Sciatic nerve (tissue), 2 donors: Measurements from ENCODE around the gene NPM3. TPM values are rescaled to one million over a fixed set of nuclear protein-coding genes. Genes with fewer than 3 reads are reported as not detected.

Source experiments
- ATAC-seq: fragments of 200-7000 bp; cut with Tn5 transposase; one replicate; pipeline ENCODE4 v1.9.1; 2020; ENCODE audit warnings: mild to moderate bottlenecking, moderate library complexity
- DNase-seq: peaks from one replicate; pipeline ENCODE4 v3.0.0-alpha.2; 2020; ENCODE audit warnings: low spot score
- intact Hi-C: fragments of 100-400 bp; cut with DNase I; formaldehyde crosslinking; loops from one replicate; pipeline ENCODE4 v1.14.2; 2022
- total RNA-seq: library from RNA; stranded (reverse); fragmentation: NEBNext Ultra II Directional; extraction: Animal tissue kit (Norgen Biotek cat#: 25700); gene quantifications from one replicate; pipeline ENCODE4 v1.2.1, GENCODE V29; 2021
- donor health status: DM: no; HTN: no; CAD: no.
- donor health status: DM: no; HTN: no; CAD: no.

Gene NPM3, protein sequence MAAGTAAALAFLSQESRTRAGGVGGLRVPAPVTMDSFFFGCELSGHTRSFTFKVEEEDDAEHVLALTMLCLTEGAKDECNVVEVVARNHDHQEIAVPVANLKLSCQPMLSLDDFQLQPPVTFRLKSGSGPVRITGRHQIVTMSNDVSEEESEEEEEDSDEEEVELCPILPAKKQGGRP
- total RNA-seq: 8.0 TPM

DNA sequence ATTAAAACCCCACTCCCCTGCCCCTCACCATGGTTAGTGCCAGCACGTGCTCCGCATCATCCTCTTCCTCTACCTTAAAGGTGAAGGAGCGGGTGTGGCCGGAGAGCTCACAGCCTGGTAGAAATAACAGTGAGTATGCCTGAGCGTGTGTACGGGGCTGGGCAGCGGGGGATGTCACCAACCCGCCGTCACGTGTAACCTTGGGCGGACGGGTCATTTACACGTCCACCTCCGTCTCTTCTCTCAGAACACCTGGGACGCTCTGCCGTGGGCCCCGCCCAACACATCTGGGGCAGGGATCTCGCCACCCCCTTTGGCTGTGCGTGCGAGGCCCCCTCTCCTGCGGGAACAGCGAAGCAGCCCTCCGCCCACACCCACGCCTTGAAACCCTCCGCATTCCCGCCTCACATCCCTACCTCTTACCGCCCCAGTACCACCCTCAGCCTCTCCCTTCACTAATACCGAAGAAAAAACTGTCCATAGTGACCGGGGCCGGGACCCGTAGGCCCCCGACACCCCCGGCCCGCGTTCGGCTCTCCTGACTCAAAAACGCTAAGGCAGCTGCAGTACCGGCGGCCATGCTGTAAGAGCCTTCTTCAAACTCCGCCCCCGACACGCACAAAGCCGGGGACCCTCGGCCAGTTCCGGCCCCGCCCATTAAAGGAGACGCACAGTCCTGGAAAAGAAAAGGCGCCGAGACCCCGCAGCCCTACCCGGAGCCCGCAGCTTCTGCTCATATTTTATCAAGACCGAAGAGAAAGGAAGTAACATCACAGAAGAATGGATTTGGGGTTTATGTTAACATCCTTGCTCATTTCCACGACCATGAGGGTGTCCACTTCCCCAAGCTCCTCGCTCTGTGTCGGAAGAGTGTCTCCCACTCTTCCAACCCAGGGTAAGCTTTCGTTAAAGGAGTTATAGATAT lies at the start of gene NPM3:
TSS of gene NPM3 (minus strand) at position 636 of the 925 bp plus-strand sequence. CDS start at position 580, 56 bp downstream.
- DNase-seq (peak; percentile 85), ATAC-seq (peak; percentile 81)
- intact Hi-C loops: no loop called here

DNA sequence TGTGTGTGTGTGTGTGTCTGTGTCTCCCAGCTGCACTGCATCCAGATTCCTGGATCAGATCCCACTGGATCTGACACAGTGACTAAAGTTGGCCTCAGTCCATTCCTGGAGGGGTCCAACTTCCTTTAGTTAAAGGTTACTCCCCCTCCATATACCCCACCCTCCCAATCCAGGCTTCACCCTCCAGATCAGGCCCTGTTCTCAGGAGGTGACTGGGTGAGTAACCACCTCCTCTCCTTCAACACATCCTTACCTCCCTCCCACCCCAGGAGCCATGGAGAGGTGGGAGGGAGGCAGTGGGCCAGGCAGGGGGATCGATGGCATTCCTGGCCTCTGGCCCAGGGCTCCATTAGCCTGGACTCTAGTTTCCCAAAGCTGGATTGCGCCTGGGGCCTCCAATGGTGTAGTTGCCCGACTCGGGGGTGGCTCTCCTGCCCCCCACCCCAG lies 49.1 kb upstream of the NPM3 start:
- no peak for DNase-seq
- intact Hi-C loops: no loop called here
- no peak for ATAC-seq

DNA sequence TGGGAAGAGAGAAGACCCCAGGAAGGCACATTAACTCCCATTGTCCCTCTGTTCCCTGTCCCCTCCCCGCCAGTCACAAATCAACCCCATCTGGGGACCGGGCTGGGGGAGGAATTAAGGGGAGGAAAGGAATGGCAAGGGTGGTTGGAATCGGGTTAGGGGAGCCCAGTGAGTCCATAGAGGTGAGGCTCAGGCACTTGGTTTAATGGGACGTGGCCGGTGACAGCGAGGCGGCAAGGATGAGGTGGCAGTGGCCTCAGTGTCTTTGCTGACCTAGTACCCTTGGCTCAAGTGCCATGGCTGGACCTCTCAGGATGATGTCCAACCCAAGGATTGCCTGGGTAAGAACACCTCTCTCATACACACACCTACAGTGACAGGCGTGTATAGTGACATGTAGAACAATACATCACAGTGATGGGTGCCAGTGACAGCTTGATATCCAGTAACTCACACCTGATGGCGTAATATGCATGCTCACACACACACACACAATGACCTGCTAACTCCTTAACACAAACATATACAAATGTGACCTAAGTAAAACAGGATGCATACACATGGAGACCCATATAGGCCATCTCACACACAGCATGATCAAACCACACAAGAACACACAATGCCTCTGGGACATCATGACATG lies 48.0 kb upstream of the NPM3 start:
- ATAC-seq: no peak
- intact Hi-C loops: no loop called here
- DNase-seq: no peak

DNA sequence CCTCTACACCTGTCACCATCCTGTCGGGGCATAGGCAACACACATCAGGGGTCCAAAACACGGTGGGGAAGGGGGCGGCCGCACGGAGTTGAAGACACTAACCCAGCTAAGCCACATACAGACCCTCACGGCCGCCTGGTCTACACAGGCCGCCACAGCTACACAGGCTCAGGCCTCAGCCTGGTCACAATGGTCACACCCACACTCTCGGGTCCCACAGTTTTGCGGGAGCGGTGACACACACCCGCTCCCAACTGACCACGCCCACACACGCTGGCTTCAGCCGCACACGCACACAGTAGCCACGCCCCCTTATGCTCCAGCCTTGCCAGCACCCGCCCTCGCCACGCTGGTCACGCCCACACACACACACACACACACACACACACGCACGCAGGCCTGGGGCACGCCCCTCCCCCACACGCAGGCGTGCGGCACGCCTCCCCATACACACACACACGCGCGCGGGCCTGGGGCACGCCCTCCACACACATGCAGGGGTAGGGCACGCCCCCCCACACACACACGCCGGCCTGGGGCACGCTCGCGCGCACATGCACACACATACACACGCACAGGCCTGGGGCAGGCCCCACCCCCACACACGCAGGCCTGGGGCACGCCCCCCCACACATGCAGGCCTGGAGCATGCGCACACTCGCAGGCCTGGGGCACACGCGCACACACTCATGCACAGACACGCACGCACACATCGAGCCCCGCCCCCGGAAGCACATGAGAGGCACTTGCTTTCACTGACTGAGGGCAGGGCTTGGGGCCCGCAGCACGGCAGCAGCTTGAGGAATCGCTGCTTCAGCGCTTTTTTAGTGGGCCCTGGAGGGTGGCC lies 47.3 kb upstream of the NPM3 start:
- DNase-seq (peak; percentile 95), ATAC-seq (peak; percentile 93)
- intact Hi-C loops: no loop called here

DNA sequence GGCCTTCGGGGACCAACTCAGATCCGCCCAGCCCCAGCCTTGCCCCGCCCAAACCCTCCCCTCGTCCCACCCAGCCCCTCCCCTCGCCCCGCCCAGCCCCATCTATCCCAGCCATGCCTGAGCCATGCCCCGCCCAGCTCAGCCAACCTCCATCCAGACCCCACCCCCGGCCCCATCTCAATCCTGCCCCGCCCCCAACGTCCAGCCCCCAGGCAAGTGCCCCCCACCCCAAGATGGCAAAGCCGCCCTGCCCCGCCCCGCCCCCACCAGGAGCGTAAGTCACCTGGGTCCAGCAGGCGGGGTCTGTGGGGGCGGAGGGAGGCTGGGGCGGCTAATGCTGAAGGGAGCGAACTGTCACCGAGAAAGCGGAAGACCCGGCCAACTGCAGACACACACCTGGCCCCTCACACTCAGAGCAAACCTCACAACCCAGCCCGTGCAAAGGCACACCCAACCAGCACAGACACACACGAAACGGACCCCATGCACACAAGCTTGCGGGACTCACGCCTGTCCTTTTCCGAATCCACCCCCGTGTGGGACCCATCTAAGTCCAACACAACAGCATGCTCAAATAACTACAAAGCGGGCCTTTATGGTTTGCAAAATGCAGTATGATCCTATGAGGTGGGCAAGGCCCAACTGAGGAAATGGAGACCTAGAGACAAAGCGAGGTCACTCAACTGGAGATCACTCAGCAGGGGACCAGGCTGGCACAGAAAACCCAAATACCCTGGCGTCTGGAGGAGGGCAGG lies 46.5 kb upstream of the NPM3 start:
- intact Hi-C loops: no loop called here
- DNase-seq (peak; percentile 81), ATAC-seq (peak; percentile 48)

DNA sequence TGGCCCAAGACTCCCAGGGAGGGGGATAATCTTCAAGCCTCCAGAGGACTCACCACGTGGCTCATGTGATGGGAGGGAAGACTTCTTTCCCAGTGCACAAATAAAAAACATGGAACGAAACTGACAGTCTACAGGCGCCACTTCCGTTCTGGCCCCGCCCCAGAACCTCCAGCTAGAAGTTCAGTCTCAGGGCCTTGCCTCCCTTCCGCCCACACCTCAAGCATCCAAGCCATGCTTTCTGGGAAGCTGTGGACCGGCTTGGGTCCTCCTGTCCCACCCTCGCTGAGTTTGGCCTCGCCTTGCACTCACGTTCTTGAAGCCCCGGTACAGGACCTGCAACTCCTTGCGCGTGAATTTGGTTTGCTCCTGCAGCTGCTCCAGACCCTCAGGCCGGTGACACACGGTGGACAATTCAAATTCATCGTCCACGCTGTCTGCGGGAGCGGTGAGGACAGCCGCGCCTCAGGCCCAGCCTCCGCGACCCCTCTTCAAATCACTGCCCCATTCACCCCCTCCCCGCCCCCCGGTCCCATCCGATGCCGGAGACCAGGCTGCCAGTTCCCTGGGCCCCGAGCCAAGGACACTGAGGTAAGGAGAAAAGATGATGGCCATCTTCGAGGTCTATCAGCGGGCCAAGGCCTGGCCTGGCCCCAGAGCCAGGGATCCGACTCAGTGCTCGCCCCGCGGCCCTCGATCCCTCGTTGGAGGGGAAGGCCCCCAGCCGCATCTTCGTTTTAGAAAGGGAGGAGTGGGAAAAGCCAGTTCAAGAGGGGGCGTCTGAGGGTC lies 45.7 kb upstream of the NPM3 start:
- ATAC-seq (peak; percentile 2), DNase-seq (peak; percentile 83)
- intact Hi-C loops: no loop called here

DNA sequence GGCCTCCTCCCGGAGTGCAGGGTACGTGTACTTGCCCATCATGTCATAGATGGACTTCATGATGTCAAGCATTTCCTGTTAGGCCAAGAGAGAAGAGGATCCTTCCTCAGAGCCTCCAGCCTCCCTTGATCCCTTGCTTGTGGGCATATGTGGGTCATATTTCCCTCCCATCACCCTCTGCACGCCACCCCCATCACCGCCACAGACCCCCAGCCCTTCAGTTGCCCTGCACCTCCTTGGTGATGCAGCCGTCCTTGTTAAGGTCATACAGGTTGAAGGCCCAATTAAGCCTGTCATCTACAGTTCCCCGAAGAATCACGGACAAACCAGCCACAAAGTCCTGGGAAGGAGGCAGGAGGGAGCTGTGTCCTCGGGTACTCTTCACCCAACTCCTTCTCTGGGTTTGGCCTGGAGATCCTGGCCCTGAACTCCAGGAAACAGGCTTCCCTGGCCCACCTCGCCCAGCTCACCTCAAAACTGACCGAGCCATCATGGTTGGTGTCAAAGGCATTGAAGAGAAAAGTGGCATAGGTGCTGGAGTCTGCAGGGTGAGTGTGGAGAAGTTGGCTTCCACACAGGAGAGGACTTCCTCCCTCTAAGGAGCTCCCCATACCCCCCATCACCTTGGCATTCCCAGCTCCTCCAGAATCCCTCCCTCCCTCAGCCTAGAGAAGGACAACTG lies 44.8 kb upstream of the NPM3 start:
- no peak for ATAC-seq
- intact Hi-C loops: no loop called here
- peak; percentile 45 for DNase-seq

DNA sequence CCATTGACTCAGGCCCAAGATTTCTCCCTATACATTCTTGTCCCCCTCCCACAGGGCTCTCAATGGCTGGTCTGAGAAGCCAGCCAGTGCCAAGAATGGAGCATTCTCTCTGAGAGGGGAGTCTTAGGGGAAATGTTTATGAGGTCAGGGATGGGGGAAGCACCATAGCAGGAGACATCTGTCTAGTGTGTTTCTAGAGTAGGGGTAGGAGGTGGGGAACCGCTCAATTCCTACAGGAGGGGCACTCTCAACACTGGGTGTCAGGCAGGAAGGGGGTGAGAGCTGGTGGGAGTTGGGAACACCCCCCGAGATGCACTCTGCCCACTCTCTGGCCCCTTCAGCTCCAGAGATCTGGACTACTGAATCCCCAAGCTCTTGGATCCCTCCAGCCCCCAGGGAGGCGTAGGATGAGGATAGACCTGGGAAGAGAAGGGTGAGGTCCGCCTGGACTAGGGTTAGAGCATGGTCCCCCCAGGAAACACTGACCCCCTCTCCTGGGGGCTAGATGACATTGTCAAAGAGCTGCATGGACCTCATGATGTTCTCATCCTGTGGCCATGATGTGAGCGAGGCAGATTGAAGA lies 43.7 kb upstream of the NPM3 start:
- intact Hi-C loops: no loop called here
- DNase-seq (peak; percentile 48), ATAC-seq (no peak)

DNA sequence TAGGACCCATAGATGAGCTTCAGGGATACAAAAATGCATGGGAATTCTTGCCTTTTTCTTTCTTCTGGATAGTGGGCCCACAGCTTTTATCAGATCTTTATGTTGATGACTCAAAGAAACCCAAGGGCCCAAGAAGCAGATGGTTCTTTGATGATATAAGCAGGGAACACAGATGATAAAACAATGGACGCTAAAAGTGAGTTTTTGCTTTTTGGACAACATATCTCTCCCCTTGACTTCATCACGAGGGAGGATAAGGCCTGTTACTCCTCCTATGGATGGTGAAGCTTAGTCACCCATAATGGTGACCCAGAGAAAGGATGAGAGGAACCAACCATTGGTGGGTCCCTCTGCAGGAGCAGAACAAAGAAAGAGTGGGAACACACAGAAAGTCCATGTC lies 41.5 kb upstream of the NPM3 start:
- DNase-seq (no peak), ATAC-seq (no peak)
- intact Hi-C loops: no loop called here

DNA sequence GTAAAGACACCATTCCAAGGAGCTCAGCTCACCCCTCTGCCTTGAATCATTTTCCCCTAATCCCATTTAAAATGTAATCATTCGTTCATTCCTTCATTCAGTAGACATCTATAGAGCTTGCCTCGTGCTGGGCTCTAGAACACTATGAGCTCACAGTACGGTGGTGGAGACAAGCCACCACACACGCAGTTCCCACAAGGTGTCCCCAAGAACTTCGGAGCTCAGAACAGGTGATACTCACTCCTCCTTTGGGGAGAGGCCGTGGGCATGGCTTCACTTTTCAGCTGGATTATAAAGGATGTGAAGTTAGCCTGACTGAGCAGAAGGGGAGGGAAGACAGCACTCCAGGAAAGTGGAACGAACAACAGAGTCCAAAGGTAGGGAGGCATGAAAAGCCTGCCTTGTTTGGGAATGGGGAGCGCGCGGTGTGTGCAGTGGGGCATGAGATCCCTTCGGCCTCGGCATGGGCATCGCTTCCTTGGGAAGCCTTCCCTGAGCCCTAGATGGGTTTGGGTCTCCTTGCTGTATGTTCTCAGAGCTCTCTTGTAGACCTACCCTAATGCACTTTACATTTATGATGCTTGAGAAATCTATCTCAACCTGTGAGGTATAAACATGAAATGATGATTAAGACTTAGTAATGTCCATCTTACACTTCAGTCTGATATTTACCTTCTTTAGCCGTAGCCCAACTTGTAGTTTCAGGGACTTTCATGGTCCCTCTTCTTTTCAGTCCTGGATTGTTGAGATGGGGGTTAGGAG lies 35.8 kb upstream of the NPM3 start:
- intact Hi-C loops: no loop called here
- DNase-seq (peak; percentile 59), ATAC-seq (peak; percentile 5)

DNA sequence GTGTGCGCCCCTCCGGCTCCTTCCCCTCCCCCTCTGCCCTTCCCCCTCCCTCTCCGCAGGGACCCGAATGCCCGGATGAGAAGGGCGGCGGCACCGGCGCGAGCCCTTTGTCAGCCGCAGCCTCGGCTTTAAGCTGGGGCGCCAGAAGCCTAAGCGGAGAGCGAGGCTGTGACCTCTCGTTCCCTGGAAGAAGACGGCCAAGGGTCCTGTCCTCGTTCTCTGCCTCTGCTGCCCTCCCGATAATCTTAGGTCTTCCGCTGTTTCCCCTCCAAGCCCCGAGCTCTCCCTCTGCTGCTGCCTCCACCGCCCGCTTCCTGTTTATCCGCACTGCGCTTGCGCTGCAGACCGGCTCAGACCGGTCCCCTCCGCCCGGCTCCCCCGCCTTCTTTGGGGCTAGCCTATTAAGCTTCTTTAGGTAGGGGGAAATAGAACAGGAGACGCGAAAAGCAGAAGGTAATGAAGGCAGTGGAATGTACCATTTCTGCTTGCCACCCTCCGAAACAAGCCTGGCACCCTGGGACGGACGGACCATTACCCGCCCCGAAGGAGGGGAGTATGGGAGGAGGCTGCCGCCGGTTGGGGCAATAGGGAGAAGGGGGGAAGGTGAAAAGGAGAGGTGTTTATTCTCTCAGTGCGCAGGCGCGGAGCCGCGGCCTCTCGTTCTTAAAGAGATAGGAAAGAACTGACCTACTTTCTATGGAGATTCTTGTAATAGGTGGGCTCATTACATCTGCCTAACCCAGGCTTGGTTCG lies 35.0 kb upstream of the NPM3 start, which contains the start of gene OGA:
TSS of gene OGA (minus strand) at position 326 of the 753 bp plus-strand sequence. CDS start 422 bp downstream, outside the sequence.
- ATAC-seq: peak; percentile 98
- peak; percentile 98 for DNase-seq
- intact Hi-C loops: no loop called here

DNA sequence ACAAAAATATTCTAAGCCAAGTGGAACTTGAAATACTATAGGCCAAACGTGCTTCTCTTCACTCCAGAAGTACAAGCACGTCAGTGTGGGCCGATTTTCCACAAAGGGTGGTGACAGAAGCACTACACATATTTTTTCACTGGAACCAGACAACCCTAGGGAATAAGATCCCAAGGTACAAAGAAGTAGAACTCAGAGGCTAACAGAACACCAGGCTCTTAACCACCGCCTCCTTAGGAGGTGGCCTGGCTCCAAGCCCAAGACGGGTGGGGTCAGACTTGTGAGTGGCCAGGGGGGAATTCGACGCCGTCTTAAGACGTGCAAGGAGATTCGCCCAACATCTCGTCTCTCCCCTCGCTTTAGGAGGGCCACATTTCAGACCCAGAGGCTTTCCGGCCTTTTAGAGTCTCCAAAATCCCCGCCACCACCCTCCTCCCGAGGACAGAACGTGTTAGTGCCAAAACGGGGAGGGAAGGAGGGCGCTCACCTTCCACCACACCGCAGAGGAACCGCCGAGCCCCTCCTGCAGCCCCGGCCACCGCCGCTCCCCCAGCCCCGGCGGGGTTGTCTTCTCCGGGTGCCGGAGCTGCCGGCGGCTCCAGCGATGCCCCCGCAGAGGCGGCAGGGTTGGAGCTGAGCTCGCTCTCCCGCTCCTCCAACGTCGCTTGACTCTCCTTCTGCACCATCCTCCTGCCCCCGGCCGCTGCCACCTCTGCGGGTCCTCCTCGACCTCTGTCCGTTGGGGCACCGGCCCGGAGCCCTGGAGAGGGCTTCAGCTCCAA lies 34.3 kb upstream of the NPM3 start:
- intact Hi-C loops: no loop called here
- ATAC-seq: peak; percentile 71
- DNase-seq: peak; percentile 92

DNA sequence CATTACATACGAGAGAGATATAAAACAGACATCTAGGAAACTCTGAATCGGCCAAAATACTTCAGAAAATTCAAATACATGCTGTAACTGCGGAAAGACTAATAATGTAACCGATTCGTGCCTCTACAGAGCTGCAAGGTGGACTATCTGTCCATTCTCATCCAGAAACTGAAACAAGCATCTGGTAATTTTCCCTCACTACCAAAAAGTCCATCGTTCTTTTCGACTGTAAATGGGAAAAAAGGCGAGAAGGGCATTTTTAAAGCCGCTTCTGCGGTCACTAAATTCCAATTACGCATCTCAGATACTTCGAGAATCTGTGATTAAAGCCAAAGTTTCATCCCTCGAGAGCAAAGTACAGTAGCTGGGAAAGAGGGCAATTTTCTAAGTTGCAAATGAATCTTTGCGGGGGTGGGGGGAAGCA lies 33.7 kb upstream of the NPM3 start:
- intact Hi-C loops: no loop called here
- DNase-seq (no peak), ATAC-seq (no peak)

DNA sequence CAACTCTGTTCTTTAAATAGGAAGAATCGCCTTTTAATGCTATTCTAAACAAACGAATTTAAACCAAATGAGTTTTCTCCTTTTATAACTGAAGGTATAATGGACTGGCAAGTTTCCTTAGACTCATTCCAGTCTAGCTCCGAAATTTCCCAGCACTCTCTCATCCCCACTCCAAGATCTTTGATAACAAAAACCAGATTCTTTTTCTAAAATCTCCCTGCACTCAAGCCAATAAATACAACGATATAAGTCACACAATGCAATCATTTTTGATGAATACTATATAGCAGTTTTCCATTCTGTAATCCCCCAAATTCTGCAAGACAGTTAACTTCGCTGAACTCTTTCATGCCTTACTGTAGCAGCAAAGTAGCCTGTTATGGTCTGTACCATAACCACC lies 33.1 kb upstream of the NPM3 start:
- ATAC-seq: no peak
- intact Hi-C loops: no loop called here
- DNase-seq: no peak
